Right lobe of liver (tissue), 4 donors: ENCODE results near the gene BRIP1.

Experiments
- POLR2A ChIP-seq: fragments of 450-650 bp; IDR thresholded peaks from one replicate; pipeline ENCODE4 v1.6.1; 2017; ENCODE audit warnings: antibody characterized with exemption, mild to moderate bottlenecking
- TF ChIP-seq, protein P1 (sequence below), 4 donors: fragments of 200-600 bp in 3 of 4; fragments of 450-650 bp in 1 of 4; IDR thresholded peaks; one replicate each; pipeline versions ENCODE4 v1.5.1 to v1.8.0; 2016 to 2022; ENCODE audit warnings: antibody characterized with exemption in 4 of 4, mild to moderate bottlenecking in 2 of 4
- donor health status: DM: no; HTN: no; CAD: no.
- donor health status: DM: no; HTN: no; CAD: no.
- donor health status: DM: no; HTN: yes; CAD: no.

DNA sequence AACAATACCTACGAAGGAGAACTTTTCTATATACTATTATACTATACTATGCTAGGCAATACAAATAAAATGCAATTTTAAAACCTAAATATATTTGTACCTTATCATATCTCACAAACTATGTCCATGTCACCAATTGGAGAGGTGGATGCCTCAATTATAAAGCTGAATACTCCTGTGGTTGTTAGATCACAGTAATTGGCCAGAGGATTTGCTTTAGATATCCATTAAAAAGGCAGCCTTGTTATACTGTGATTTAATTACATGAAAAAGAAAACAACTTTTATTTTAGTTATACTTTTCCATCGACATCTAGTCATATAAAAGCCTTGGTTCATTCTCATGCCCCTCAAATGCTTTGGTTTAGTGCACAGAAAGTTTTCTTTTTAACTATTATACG lies 129.3 kb downstream of the BRIP1 start:
- TF ChIP-seq, protein P1, sequence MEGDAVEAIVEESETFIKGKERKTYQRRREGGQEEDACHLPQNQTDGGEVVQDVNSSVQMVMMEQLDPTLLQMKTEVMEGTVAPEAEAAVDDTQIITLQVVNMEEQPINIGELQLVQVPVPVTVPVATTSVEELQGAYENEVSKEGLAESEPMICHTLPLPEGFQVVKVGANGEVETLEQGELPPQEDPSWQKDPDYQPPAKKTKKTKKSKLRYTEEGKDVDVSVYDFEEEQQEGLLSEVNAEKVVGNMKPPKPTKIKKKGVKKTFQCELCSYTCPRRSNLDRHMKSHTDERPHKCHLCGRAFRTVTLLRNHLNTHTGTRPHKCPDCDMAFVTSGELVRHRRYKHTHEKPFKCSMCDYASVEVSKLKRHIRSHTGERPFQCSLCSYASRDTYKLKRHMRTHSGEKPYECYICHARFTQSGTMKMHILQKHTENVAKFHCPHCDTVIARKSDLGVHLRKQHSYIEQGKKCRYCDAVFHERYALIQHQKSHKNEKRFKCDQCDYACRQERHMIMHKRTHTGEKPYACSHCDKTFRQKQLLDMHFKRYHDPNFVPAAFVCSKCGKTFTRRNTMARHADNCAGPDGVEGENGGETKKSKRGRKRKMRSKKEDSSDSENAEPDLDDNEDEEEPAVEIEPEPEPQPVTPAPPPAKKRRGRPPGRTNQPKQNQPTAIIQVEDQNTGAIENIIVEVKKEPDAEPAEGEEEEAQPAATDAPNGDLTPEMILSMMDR (IDR thresholded peaks at IDR 0.05): no peak
- no peak for TF ChIP-seq POLR2A
